K562 (cell line): ENCODE results near the gene IPO7. TPM values are rescaled to one million over a fixed set of nuclear protein-coding genes. Genes with fewer than 3 reads are reported as not detected.

Experiments
- ATF4 ChIP-seq: fragments of 450-650 bp; formaldehyde crosslinking; IDR thresholded peaks from 2 replicates; pipeline ENCODE4 v1.4.0; 2022; ENCODE audit warnings: mild to moderate bottlenecking, moderate library complexity
- ATF7 ChIP-seq: fragments of 450-650 bp; IDR thresholded peaks from 2 replicates; pipeline ENCODE4 v1.7.1; 2014; ENCODE audit warnings: mild to moderate bottlenecking, moderate library complexity
- KDM2B ChIP-seq: fragments of 250-450 bp; sonication (Bioruptor Pico); IDR thresholded peaks from 2 replicates; pipeline ENCODE4 v1.8.0; 2021; ENCODE audit warnings: mild to moderate bottlenecking, moderate library complexity
- MAZ ChIP-seq, 2 experiments: fragments of 450-650 bp in 1 of 2; sonication (generic) in 1 of 2; formaldehyde crosslinking; IDR thresholded peaks in 1 of 2; conservative IDR thresholded peaks in 1 of 2; 2 replicates each; pipeline versions ENCODE4 v1.4.0 to v1.5.0; 2020; ENCODE audit warnings: mild to moderate bottlenecking in 1 of 2, missing genetic modification reagents in 1 of 2
- RBM14 ChIP-seq: fragments of 200-400 bp; formaldehyde crosslinking; IDR thresholded peaks from 2 replicates; pipeline ENCODE4 v1.6.1; 2018; ENCODE audit warnings: low read depth, mild to moderate bottlenecking, low read length, moderate library complexity, borderline replicate concordance; ENCODE audit not compliant: insufficient read depth
- SLC30A9 ChIP-seq: fragments of 250-450 bp; sonication (Bioruptor Pico); IDR thresholded peaks from 2 replicates; pipeline ENCODE4 v1.8.0; 2022; ENCODE audit warnings: mild to moderate bottlenecking, moderate library complexity
- TBL1XR1 ChIP-seq, 2 experiments: IDR thresholded peaks; 2 replicates each; pipeline ENCODE4 v1.6.1; 2012; ENCODE audit warnings: improper control_type of control experiment in 2 of 2, low read length in 2 of 2, mild to moderate bottlenecking in 1 of 2
- THRA ChIP-seq: fragments of 450-650 bp; IDR thresholded peaks from 2 replicates; pipeline ENCODE4 v1.6.1; 2017; ENCODE audit warnings: mild to moderate bottlenecking, moderate library complexity
- ZNF445 ChIP-seq: fragments of 250-450 bp; sonication (Bioruptor Pico); IDR thresholded peaks from 2 replicates; pipeline ENCODE4 v1.4.0; 2020; ENCODE audit warnings: low read depth, mild to moderate bottlenecking, moderate library complexity
- ZNF518B ChIP-seq: fragments of 250-450 bp; sonication (Bioruptor Pico); IDR thresholded peaks from 2 replicates; pipeline ENCODE4 v1.5.0; 2021; ENCODE audit warnings: mild to moderate bottlenecking, moderate library complexity
- polyA plus RNA-seq, 8 experiments: library from polyadenylated mRNA; depleted of rRNA in 4 of 8; stranded (reverse) in 5 of 8; unstranded in 3 of 8; fragments of >200 nt; fragmentation: Nextera tagmentation in 2 of 8; fragmentation: Illumina TruSeq in 1 of 8; extraction: Ambion mirVana in 2 of 8; extraction: Trizol in 1 of 8; gene quantifications; 2 replicates each; pipeline versions ENCODE4 v1.2.1 to v1.2.3, GENCODE V29; 2011 to 2014; ENCODE audit warnings: inconsistent platforms in 1 of 8, missing spikeins in 1 of 8
- total RNA-seq, 7 experiments: library from RNA; depleted of rRNA in 6 of 7; stranded (reverse); fragments of >200 nt in 6 of 7; fragmentation: Illumina TruSeq in 2 of 7; extraction: Trizol in 2 of 7; gene quantifications; 2 replicates each; pipeline versions ENCODE4 v1.2.1 to v1.2.3, GENCODE V29; 2011 to 2021; ENCODE audit warnings: low replicate concordance in 1 of 7
- TF ChIP-seq, protein P1 (sequence below), 2 experiments: fragments of 450-650 bp; IDR thresholded peaks; 2 replicates each; pipeline ENCODE4 v1.6.1; 2016; ENCODE audit warnings: mild to moderate bottlenecking in 2 of 2, borderline replicate concordance in 1 of 2, low read depth in 1 of 2, moderate library complexity in 1 of 2

Gene IPO7
- total and polyA plus RNA-seq, 9 of the 15 experiments (the other 6 are each of a cell fraction or from before 2014, with no cell fraction given), result 23.6 to 138 (median 110) TPM

GRCh38 chr11:9385327-9385899 lies 961 bp downstream of the IPO7 start (continued):
- TF ChIP-seq THRA, result no peak
- no peak for TF ChIP-seq ZNF518B
- TF ChIP-seq ATF7, result no peak
- no peak for TF ChIP-seq ZNF445 (CRISPR knock-in tag)
- no peak for TF ChIP-seq SLC30A9
- TF ChIP-seq RBM14, result no peak
- TF ChIP-seq MAZ (CRISPR knock-in tag; conservative IDR thresholded peaks at IDR 0.05 in 1 of 2, IDR thresholded peaks at IDR 0.05 in 1 of 2), result no peak
- TF ChIP-seq ATF4 (CRISPR knock-in tag), result no peak
- TF ChIP-seq TBL1XR1 (IDR thresholded peaks at IDR 0.05; ENCODE audit: low read length in 2 of 2), result peak in 1 of 2 experiments; percentile 55; a peak in 1 of 4 replicates
- TF ChIP-seq, protein P1, sequence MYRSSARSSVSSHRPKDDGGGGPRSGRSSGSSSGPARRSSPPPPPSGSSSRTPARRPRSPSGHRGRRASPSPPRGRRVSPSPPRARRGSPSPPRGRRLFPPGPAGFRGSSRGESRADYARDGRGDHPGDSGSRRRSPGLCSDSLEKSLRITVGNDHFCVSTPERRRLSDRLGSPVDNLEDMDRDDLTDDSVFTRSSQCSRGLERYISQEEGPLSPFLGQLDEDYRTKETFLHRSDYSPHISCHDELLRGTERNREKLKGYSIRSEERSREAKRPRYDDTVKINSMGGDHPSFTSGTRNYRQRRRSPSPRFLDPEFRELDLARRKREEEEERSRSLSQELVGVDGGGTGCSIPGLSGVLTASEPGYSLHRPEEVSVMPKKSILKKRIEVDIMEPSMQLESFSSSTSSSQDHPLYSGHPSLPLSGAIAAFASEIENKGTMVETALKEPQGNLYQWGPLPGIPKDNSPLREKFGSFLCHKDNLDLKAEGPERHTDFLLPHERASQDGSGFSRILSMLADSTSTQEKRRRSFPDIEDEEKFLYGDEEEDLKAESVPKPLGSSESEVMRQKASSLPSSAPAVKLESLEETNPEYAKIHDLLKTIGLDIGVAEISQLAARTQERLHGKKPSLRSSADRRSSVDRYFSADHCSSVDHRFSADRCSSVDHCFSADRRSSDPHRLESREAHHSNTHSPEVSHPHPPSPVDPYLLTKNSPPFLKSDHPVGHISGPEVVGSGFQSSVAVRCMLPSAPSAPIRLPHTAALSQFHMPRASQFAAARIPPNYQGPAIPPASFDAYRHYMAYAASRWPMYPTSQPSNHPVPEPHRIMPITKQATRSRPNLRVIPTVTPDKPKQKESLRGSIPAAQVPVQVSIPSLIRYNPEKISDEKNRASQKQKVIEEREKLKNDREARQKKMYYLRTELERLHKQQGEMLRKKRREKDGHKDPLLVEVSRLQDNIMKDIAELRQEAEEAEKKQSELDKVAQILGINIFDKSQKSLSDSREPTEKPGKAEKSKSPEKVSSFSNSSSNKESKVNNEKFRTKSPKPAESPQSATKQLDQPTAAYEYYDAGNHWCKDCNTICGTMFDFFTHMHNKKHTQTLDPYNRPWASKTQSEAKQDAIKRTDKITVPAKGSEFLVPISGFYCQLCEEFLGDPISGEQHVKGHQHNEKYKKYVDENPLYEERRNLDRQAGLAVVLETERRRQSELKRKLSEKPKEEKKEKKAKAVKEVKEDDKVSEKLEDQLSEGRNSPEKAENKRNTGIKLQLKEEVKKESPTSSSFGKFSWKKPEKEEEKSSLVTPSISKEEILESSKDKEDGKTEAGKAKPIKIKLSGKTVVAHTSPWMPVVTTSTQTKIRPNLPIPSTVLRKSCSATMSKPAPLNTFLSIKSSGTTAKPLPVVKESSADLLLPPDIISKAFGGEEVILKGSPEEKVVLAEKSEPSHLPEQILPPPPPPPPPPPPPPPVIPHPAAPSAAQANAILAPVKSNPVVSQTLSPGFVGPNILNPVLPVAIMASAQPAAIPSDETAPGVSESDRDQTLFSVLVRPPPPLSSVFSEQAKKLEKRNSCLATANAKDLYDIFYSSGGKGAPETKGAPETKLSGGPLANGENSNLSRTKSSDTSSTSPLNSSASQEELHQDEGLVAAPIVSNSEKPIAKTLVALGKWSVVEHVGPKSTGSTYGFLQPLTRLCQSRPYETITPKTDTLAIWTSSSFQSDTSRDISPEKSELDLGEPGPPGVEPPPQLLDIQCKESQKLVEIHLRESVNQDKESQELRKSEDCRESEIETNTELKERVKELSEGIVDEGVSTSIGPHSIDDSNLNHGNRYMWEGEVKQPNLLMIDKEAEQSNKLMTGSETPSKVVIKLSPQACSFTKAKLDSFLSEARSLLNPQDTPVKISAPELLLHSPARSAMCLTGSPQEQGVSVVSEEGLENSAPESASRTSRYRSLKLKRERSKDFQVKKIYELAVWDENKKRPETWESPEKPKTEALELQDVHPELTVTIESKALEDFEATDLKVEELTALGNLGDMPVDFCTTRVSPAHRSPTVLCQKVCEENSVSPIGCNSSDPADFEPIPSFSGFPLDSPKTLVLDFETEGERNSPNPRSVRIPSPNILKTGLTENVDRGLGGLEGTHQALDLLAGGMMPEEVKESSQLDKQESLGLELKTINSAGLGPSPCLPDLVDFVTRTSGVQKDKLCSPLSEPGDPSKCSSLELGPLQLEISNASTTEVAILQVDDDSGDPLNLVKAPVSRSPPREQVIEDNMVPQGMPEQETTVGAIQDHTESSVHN (IDR thresholded peaks at IDR 0.05; ENCODE audit: borderline replicate concordance in 1 of 2, low read depth in 1 of 2), result no peak
- no peak for TF ChIP-seq KDM2B (CRISPR knock-in tag)
